ENCODE data around the gene PTPMT1.
A peak's percentile ranks its signal among the peaks of the same experiment; 100 is the strongest.

PTPMT1 gene

DNA sequence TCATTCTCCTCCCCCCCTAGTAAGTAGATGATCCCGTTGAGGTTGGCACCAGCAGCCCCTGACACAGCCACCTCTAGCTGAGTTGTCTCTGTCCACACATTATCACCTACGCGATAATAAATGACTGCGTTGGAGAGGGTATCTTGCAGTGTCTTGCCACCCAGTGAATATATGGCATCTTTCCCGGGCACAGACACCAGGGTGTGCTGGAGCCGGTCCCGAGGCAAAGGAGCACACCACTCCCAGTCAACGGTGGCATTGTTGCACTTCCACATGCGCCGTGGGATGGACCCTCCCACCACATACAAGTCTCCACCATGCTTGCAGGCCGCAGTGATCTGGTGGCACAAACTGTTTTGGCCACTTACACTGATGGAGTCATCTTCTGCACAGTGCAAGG lies 7.9 kb downstream of the PTPMT1 start:
- DNase-seq = peak in 7 of 10 donors; percentile 41 to 93 (median 59)
- intact Hi-C loops (cut with DNase I) = loop anchor here (10.0 kb wide), 1 partner anchor 149 kb away; the partner anchor contains the start of gene PSMC3

GRCh38 chr11:47577460-47578041 lies 12.2 kb downstream of the PTPMT1 start:
- intact Hi-C loops (cut with DNase I) = loop anchor here (1.0 to 10.0 kb wide), 3 partner anchors 24 to 153 kb away; partner anchors contain the start of genes CELF1, MTCH2 and PSMC3
- peak in 2 of 10 donors; percentile 66 to 68 for DNase-seq

- peak; percentile 86 to 98 (median 90) for DNase-seq
- intact Hi-C loops (cut with DNase I) = loop anchor here (1.0 to 10.0 kb wide), 3 partner anchors 26 to 154 kb away; partner anchors contain the start of genes CELF1, MTCH2 and PSMC3
These were observed 13.4 kb downstream of the PTPMT1 start, which contains the start of the genes KBTBD4 and NDUFS3 for GRCh38 chr11:47578524-47579494. Gene KBTBD4, minus strand, starts transcription at chr11:47578970. Its CDS starts 19 bp downstream, at chr11:47578951. Gene NDUFS3, plus strand, starts transcription at chr11:47579074. Its CDS starts 18 bp downstream, at chr11:47579092.

DNA sequence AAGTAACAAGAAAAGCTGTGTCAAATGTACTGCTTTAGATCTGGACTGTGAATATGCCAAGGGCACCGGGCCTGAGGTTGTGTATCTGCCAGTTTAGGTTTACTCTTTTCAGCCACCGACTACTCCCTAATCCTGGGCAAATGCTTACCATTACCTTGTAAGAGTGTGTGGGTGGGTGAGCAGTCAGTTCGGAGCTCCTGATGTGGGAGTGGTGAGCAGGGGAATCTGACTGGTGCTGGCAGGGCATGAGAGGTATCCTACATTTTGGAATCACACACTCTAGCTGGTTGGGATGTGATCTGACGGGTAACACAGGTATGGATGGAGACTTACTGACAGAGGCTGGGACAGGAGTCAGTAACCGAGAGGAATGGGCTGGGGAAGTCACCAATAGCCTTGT lies 18.4 kb downstream of the PTPMT1 start:
- DNase-seq = peak in 1 of 10 donors; percentile 75
- intact Hi-C loops (cut with DNase I) = no loop called here

DNA sequence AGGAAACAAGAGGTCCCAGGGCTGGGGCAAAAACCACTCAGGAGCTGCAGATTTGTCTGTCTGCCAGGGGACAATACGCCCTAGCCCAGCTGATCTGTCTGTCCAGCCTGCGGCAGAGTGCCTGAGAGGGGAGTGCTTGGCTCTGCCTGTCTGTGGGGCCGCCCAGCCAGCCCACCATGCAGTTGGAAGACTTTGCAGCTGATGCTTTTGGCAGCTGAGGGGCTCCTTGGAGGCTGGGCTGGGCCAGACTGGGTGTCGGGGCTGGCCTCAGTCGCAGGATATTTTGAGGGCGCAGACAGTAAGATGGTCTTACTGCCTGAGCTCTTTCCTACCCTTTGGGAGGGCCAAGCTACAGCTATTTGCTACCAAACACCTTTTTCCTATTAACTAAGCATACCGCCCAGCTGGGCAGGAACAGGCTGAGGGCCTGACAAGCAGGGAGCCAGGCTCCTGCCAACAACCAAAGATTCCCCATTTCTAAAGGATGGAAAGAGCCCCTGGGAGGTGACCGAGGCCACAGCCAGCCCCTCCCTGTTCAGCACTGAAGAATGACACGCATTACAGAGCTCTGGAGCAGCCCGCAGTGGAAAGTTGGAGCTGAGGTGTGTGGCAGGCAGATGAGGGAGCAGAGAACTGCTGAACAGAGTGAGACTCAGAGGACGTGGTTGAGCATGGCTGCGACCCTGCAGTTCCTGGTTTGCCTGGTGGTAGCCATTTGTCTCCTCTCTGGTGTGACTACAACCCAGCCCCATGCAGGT lies 20.9 kb downstream of the PTPMT1 start, which contains the start of gene FAM180B:
Gene FAM180B, plus strand, starts transcription at position 581 of the 758 bp plus-strand sequence. Its CDS starts 91 bp downstream, at position 672.
- DNase-seq = peak in 1 of 10 donors; percentile 72
- intact Hi-C loops (cut with DNase I) = no loop called here

- DNase-seq = peak in 1 of 10 donors; percentile 37
- intact Hi-C loops (cut with DNase I) = no loop called here
These were observed 21.8 kb downstream of the PTPMT1 start for GRCh38 chr11:47587039-47587716.

- intact Hi-C loops (cut with DNase I) = no loop called here
- peak in 4 of 10 donors; percentile 50 to 92 (median 65) for DNase-seq
These were observed 22.4 kb downstream of the PTPMT1 start for GRCh38 chr11:47587723-47588326.

DNA sequence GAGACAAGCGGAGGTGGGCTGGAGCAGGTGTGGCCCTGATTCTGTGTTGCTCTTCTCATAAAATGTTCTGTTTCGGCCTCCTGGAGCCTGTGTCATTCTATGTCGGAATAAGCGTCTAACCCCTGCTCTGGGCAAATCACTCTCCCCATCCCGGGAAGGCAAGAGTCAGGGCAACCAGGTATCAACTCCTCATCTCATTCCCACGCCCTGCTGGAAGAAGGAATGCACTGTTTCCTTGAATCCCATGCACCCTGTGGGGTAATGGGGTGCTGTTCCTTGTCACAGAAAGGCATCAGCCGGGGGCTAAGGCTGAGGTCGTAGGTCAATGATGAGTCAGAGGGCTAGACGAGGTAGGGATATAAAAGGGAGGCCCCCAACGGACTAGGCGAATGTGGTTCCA lies 23.7 kb downstream of the PTPMT1 start:
- DNase-seq = peak in 1 of 10 donors; percentile 20
- intact Hi-C loops (cut with DNase I) = no loop called here

DNA sequence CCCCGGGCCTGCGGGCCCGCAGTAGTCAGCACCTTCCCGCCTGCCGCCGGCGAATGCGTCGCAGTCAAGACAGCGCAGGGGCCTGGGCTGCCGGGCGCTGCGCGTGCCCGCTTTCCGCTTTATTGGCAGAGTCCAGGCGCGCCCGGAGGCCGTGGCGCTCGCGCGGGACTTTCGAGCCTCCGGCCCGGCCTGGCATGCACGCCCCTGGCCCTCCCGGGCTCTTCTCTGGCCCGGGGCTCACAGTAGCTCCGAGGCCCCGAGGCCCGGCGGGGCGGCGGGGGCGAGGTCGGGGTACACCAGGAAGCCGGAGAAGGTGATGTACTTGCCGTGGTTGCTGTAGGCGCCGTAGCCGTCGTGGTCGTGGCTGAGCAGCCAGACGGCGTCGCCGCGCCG lies 24.2 kb downstream of the PTPMT1 start:
- intact Hi-C loops (cut with DNase I) = no loop called here

GRCh38 chr11:47589977-47590861 lies 24.8 kb downstream of the PTPMT1 start:
- DNase-seq = peak in 1 of 10 donors; percentile 59
- intact Hi-C loops (cut with DNase I) = no loop called here

More for the DNA sequence above, 24.2 kb downstream of the PTPMT1 start:
- peak in 1 of 10 donors; percentile 67 for DNase-seq

- intact Hi-C loops (cut with DNase I) = no loop called here
- no peak for DNase-seq
These were observed 26.4 kb downstream of the PTPMT1 start for GRCh38 chr11:47591764-47592163.

DNA sequence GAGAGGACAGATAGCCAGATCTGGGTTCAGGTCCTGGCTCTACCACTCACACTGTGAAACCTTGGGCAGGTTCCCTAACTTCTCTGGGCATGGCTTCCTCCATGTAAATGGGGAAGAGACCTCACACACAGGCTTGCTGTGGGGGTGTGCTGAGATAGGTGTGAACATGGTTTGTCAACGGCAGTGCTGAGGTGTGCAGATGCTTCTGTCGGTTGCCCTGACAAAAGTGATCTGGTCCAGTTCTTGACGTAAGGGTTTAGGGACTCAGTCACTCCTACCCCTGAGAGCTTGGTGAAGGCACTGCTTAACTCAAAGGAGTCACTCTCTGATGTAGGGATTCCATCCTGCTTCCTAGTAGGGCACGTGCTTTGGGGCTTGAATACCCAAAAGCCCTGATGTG lies 26.9 kb downstream of the PTPMT1 start:
- intact Hi-C loops (cut with DNase I) = no loop called here
- DNase-seq = peak in 2 of 10 donors; percentile 23 to 66

- intact Hi-C loops (cut with DNase I) = no loop called here
- no peak for DNase-seq
These were observed 27.6 kb downstream of the PTPMT1 start for GRCh38 chr11:47592970-47593369.

GRCh38 chr11:47593492-47593933 lies 28.1 kb downstream of the PTPMT1 start:
- intact Hi-C loops (cut with DNase I) = no loop called here
- DNase-seq = peak in 1 of 10 donors; percentile 70

- intact Hi-C loops (cut with DNase I) = no loop called here
- peak in 1 of 10 donors; percentile 83 for DNase-seq
These were observed 28.8 kb downstream of the PTPMT1 start, which contains the start of gene C1QTNF4 for GRCh38 chr11:47593934-47594855. Gene C1QTNF4, minus strand, starts transcription at chr11:47594411. Its CDS starts 3,601 bp downstream, at chr11:47590810.

DNA sequence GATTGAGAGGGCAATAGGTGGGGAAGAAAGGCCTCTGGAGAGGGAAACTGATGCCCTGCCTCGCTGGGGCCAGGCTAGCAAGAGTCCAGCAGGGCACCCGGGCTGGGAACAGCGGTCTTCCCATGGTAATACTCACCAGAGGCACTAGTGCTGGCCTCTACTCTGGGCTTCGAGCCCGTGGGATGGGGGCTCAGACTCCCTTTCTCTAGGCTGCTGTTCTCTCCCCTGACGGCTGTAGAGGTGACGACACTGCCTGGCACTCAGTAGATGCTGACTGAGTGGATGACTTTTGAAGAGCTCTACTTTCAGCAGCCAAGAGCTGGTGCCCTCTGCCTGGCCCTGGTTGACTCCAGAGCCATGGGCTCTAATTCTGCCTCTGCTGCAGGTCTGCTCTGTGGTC lies 29.6 kb downstream of the PTPMT1 start:
- intact Hi-C loops (cut with DNase I) = no loop called here
- peak in 2 of 10 donors; percentile 14 to 70 for DNase-seq

GRCh38 chr11:47595967-47596366 lies 30.6 kb downstream of the PTPMT1 start:
- intact Hi-C loops (cut with DNase I) = no loop called here
- no peak for DNase-seq
